ENCODE data around the gene SMAGP. TPM values are rescaled to one million over a fixed set of nuclear protein-coding genes. Genes with fewer than 3 reads are reported as not detected.

Gene SMAGP
- polyA plus RNA-seq, 1 donor (not counting 4 experiments of a cell fraction or from before 2014, with no cell fraction given): 52.1 TPM

DNA sequence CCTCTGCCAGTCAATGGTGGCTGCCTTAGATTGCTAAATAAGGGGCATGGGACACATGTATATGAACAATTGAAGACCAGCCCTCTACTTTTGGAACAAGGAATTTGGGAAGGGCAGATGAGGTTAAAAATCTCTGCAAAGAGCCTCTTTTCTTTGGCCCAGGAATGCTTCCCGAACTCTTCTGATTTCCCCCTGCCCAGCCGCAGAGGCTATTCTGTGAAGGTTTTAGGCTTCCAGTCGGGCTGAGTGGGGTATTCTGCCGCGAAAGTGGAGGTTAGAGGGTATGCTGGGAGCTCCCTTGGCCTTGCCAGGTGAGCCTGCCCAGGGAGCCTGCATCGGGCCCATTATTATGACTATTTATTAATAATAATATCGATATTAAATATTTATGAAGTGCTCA lies 53.6 kb downstream of the SMAGP start:
- H3K9me1 ChIP-seq (ENCODE audit: control insufficient read depth, extremely low read depth, insufficient read depth, low read length): no peaks in the 10 kb centered on the region
- H3K9ac ChIP-seq (ENCODE audit: control insufficient read depth, extremely low read depth, insufficient read depth, low read length): peak overlapping the region; percentile 58
- H3K27me3 ChIP-seq (ENCODE audit: control insufficient read depth, extremely low read depth, insufficient read depth, low read length): no peaks in the 10 kb centered on the region
- H3K4me2 ChIP-seq (ENCODE audit: control insufficient read depth, extremely low read depth, insufficient read depth, low read depth, low read length): peak overlapping the region; percentile 76
- no peak for DNase-seq (ENCODE audit: low read depth, low spot score)
- H4K20me1 ChIP-seq (ENCODE audit: control insufficient read depth, extremely low read depth, insufficient read depth, low read length): no peaks in the 10 kb centered on the region
- H3K36me3 ChIP-seq (ENCODE audit: control insufficient read depth in 2 of 2, extremely low read depth in 1 of 2, insufficient read depth in 2 of 2, low read length in 2 of 2): no peaks in the 10 kb centered on the region
- no peak for TF ChIP-seq EZH2 (IDR thresholded peaks at IDR 0.05; ENCODE audit: low read length)
- TF ChIP-seq, protein P1, sequence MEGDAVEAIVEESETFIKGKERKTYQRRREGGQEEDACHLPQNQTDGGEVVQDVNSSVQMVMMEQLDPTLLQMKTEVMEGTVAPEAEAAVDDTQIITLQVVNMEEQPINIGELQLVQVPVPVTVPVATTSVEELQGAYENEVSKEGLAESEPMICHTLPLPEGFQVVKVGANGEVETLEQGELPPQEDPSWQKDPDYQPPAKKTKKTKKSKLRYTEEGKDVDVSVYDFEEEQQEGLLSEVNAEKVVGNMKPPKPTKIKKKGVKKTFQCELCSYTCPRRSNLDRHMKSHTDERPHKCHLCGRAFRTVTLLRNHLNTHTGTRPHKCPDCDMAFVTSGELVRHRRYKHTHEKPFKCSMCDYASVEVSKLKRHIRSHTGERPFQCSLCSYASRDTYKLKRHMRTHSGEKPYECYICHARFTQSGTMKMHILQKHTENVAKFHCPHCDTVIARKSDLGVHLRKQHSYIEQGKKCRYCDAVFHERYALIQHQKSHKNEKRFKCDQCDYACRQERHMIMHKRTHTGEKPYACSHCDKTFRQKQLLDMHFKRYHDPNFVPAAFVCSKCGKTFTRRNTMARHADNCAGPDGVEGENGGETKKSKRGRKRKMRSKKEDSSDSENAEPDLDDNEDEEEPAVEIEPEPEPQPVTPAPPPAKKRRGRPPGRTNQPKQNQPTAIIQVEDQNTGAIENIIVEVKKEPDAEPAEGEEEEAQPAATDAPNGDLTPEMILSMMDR (optimal IDR thresholded peaks at IDR 0.05 in 1 of 3, IDR thresholded peaks at IDR 0.05 in 1 of 3, conservative IDR thresholded peaks at IDR 0.05 in 1 of 3; ENCODE audit: extremely low read depth in 1 of 3, insufficient read depth in 2 of 3, low read length in 3 of 3): no peak
- H2AFZ ChIP-seq (ENCODE audit: control insufficient read depth, low read length): peak overlapping the region; percentile 76
- dilution Hi-C loops (cut with MboI; ENCODE audit: extremely low pct_ligation_motif_present, low sequenced_read_pairs): no loop called here
- no peak overlapping the region for H3K27ac ChIP-seq (ENCODE audit: control insufficient read depth, insufficient read depth, low read length)
- H3K79me2 ChIP-seq (ENCODE audit: control insufficient read depth, insufficient read depth, low read length): no peaks in the 10 kb centered on the region
- H3K9me3 ChIP-seq (ENCODE audit: control insufficient read depth, low read depth, low read length): no peaks in the 10 kb centered on the region
- H3K4me1 ChIP-seq (ENCODE audit: control insufficient read depth, extremely low read depth, insufficient read depth, low read length): peaks cover 8% of the 10 kb centered on the region
- no peak for FAIRE-seq
- H3K4me3 ChIP-seq (ENCODE audit: control insufficient read depth in 2 of 3, extremely low read depth in 1 of 3, insufficient read depth in 2 of 3, low read depth in 1 of 3, low read length in 3 of 3): peak overlapping the region in 1 of 3 experiments; percentile 65

DNA sequence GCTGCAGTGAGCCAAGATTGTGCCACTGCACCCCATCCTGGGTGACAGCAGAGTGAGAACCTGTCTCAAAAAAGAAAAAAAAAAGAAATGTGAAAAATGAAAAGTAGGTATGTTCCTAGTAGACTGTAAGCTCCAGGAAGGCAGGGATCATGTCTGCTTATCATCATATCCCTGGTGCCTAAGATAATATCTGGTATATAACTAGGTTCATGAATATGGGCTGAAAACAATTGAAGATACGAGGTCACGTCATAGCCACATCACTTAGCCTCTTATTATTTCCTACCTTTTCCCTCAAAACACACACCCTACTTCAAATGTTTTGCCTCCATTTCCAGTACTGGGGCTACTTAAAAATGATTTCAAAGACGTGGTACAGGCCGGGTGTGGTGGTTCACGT lies 55.3 kb downstream of the SMAGP start:
- peaks cover 8% of the 10 kb centered on the region for H3K4me1 ChIP-seq (ENCODE audit: control insufficient read depth, extremely low read depth, insufficient read depth, low read length)
- no peaks in the 10 kb centered on the region for H3K79me2 ChIP-seq (ENCODE audit: control insufficient read depth, insufficient read depth, low read length)
- no peaks in the 10 kb centered on the region for H3K9me3 ChIP-seq (ENCODE audit: control insufficient read depth, low read depth, low read length)
- no peaks in the 10 kb centered on the region for H4K20me1 ChIP-seq (ENCODE audit: control insufficient read depth, extremely low read depth, insufficient read depth, low read length)
- FAIRE-seq: no peak
- no peak overlapping the region for H3K4me3 ChIP-seq (ENCODE audit: control insufficient read depth in 2 of 3, extremely low read depth in 1 of 3, insufficient read depth in 2 of 3, low read depth in 1 of 3, low read length in 3 of 3)
- no peaks in the 10 kb centered on the region for H3K36me3 ChIP-seq (ENCODE audit: control insufficient read depth in 2 of 2, extremely low read depth in 1 of 2, insufficient read depth in 2 of 2, low read length in 2 of 2)
- H3K27me3 ChIP-seq (ENCODE audit: control insufficient read depth, extremely low read depth, insufficient read depth, low read length): no peaks in the 10 kb centered on the region
- TF ChIP-seq EZH2 (IDR thresholded peaks at IDR 0.05; ENCODE audit: low read length): no peak
- TF ChIP-seq, protein P1 (optimal IDR thresholded peaks at IDR 0.05 in 1 of 3, IDR thresholded peaks at IDR 0.05 in 1 of 3, conservative IDR thresholded peaks at IDR 0.05 in 1 of 3; ENCODE audit: extremely low read depth in 1 of 3, insufficient read depth in 2 of 3, low read length in 3 of 3): no peak
- H2AFZ ChIP-seq (ENCODE audit: control insufficient read depth, low read length): no peak overlapping the region
- no peak overlapping the region for H3K27ac ChIP-seq (ENCODE audit: control insufficient read depth, insufficient read depth, low read length)
- H3K4me2 ChIP-seq (ENCODE audit: control insufficient read depth, extremely low read depth, insufficient read depth, low read depth, low read length): no peak overlapping the region
- dilution Hi-C loops (cut with MboI; ENCODE audit: extremely low pct_ligation_motif_present, low sequenced_read_pairs): no loop called here
- H3K9me1 ChIP-seq (ENCODE audit: control insufficient read depth, extremely low read depth, insufficient read depth, low read length): no peaks in the 10 kb centered on the region
- no peak overlapping the region for H3K9ac ChIP-seq (ENCODE audit: control insufficient read depth, extremely low read depth, insufficient read depth, low read length)
- DNase-seq (ENCODE audit: low read depth, low spot score): no peak
